Stimulated activated CD8-positive, alpha-beta memory T cell treated with anti-CD3 and anti-CD28 coated beads, Interleukin-15, amount 100 ng/mL, for 1 hour (primary cell): ENCODE results near the gene SDCCAG8.

Experiments
- DNase-seq: peaks from one replicate; pipeline ENCODE4 v3.0.0-alpha.2; 2020; ENCODE audit warnings: low read depth

Gene SDCCAG8

GRCh38 chr1:243457363-243457982 lies 201.6 kb downstream of the SDCCAG8 start:
- no peak for DNase-seq

GRCh38 chr1:243459059-243459458 lies 203.2 kb downstream of the SDCCAG8 start:
- DNase-seq: no peak

GRCh38 chr1:243461700-243462099 lies 205.9 kb downstream of the SDCCAG8 start:
- DNase-seq: no peak

- no peak for DNase-seq
Observed at GRCh38 chr1:243462929-243463697, 207.3 kb downstream of the SDCCAG8 start.

GRCh38 chr1:243465081-243465480 lies 209.2 kb downstream of the SDCCAG8 start:
- DNase-seq: no peak

GRCh38 chr1:243465738-243466137 lies 209.9 kb downstream of the SDCCAG8 start:
- no peak for DNase-seq

- no peak for DNase-seq
Observed at GRCh38 chr1:243469497-243469896, 213.7 kb downstream of the SDCCAG8 start.

GRCh38 chr1:243470502-243470901 lies 214.7 kb downstream of the SDCCAG8 start:
- no peak for DNase-seq

- DNase-seq: no peak
Observed at GRCh38 chr1:243471026-243471685, 215.3 kb downstream of the SDCCAG8 start.

- no peak for DNase-seq
Observed at GRCh38 chr1:243471754-243472745, 216.2 kb downstream of the SDCCAG8 start.

- DNase-seq: no peak
Observed at GRCh38 chr1:243473227-243474135, 217.6 kb downstream of the SDCCAG8 start.

GRCh38 chr1:243474136-243474881 lies 218.5 kb downstream of the SDCCAG8 start:
- DNase-seq: no peak

GRCh38 chr1:243474906-243475305 lies 219.1 kb downstream of the SDCCAG8 start:
- no peak for DNase-seq

- DNase-seq: no peak
Observed at GRCh38 chr1:243475966-243476365, 220.1 kb downstream of the SDCCAG8 start.

GRCh38 chr1:243477731-243478290 lies 222.0 kb downstream of the SDCCAG8 start:
- DNase-seq: no peak

- DNase-seq: no peak
Observed at GRCh38 chr1:243481101-243481500, 225.3 kb downstream of the SDCCAG8 start.

GRCh38 chr1:243482141-243483022 lies 226.5 kb downstream of the SDCCAG8 start:
- DNase-seq: no peak

- DNase-seq: no peak
Observed at GRCh38 chr1:243483071-243483771, 227.4 kb downstream of the SDCCAG8 start.
